ENCODE results near the gene EED. TPM values are rescaled to one million over a fixed set of nuclear protein-coding genes. Genes with fewer than 3 reads are reported as not detected.
A peak's percentile ranks its signal among the peaks of the same experiment; 100 is the strongest.

The EED gene
- total and polyA plus RNA-seq, 9 of the 15 experiments (the other 6 are each of a cell fraction or from before 2014, with no cell fraction given), result 33.0 to 110 (median 55.1) TPM

DNA sequence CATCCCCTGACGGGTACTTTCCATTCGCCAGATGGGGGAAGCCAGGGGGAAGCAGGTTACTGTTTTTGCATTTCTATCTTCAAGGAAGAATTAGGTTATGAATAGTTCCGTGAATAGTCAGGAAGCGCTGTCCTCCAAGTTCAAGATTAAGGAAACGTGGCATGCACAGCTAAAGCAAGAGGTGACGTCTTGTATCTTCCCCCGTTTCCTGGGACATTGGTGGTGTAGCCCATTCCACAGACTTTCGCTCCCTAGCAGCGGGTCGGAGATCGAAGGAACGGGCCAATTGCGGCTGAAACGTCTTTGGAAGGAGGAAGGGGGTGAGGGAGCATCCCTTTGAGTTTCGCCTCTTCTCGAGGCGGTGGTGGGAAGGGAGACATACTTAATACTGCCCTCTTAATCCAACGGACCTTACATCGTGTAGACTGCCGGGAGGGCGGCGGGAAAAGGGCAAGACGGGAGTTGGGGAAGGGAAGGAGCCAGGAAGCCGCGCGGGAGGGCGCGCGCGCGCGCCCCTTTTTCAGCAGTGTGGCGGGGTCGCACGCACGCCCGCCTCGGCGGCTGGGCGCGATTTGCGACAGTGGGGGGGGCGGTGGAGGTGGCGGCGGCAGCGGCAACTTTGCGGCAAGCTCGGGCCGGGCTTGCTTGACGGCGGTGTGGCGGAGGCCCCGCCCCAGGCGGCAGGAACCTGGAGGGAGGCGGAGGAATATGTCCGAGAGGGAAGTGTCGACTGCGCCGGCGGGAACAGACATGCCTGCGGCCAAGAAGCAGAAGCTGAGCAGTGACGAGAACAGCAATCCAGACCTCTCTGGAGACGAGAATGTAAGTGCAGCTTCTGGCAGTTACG lies at the start of gene EED (continued):
- TF ChIP-seq, protein P1, sequence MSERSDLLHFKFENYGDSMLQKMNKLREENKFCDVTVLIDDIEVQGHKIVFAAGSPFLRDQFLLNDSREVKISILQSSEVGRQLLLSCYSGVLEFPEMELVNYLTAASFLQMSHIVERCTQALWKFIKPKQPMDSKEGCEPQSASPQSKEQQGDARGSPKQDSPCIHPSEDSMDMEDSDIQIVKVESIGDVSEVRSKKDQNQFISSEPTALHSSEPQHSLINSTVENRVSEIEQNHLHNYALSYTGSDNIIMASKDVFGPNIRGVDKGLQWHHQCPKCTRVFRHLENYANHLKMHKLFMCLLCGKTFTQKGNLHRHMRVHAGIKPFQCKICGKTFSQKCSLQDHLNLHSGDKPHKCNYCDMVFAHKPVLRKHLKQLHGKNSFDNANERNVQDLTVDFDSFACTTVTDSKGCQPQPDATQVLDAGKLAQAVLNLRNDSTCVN (CRISPR knock-in tag; IDR thresholded peaks at IDR 0.05), result 0 out of 2 replicates have a peak, but pooled peaks have one; percentile 65
- peak; percentile 79; the same call in 1 of the 2 replicates for TF ChIP-seq MIER1 (IDR thresholded peaks at IDR 0.05; ENCODE audit: low read depth)
- TF ChIP-seq, protein P2, sequence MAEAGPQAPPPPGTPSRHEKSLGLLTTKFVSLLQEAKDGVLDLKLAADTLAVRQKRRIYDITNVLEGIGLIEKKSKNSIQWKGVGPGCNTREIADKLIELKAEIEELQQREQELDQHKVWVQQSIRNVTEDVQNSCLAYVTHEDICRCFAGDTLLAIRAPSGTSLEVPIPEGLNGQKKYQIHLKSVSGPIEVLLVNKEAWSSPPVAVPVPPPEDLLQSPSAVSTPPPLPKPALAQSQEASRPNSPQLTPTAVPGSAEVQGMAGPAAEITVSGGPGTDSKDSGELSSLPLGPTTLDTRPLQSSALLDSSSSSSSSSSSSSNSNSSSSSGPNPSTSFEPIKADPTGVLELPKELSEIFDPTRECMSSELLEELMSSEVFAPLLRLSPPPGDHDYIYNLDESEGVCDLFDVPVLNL (CRISPR knock-in tag; IDR thresholded peaks at IDR 0.05; ENCODE audit: low read depth), result no peak; the same call in 1 of the 2 replicates
- TF ChIP-seq, protein P3, sequence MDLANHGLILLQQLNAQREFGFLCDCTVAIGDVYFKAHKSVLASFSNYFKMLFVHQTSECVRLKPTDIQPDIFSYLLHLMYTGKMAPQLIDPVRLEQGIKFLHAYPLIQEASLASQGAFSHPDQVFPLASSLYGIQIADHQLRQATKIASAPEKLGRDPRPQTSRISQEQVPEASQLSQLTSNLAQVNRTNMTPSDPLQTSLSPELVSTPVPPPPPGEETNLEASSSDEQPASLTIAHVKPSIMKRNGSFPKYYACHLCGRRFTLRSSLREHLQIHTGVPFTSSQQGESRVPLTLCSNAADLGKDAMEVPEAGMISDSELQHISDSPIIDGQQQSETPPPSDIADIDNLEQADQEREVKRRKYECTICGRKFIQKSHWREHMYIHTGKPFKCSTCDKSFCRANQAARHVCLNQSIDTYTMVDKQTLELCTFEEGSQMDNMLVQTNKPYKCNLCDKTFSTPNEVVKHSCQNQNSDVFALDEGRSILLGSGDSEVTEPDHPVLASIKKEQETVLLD (IDR thresholded peaks at IDR 0.05), result peak; percentile 78
- TF ChIP-seq, protein P4, sequence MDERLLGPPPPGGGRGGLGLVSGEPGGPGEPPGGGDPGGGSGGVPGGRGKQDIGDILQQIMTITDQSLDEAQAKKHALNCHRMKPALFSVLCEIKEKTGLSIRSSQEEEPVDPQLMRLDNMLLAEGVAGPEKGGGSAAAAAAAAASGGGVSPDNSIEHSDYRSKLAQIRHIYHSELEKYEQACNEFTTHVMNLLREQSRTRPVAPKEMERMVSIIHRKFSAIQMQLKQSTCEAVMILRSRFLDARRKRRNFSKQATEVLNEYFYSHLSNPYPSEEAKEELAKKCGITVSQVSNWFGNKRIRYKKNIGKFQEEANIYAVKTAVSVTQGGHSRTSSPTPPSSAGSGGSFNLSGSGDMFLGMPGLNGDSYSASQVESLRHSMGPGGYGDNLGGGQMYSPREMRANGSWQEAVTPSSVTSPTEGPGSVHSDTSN (CRISPR knock-in tag; IDR thresholded peaks at IDR 0.05; ENCODE audit: low read depth), result no peak
- TF ChIP-seq, protein P4 (tag; conservative IDR thresholded peaks at IDR 0.05; ENCODE audit: low read depth), result 0 out of 2 replicates have a peak, but pooled peaks have one; percentile 29
- no peak for TF ChIP-seq SMAD2 (IDR thresholded peaks at IDR 0.05; ENCODE audit: low read depth, low read length)
- peak; percentile 38 for TF ChIP-seq PHF20 (IDR thresholded peaks at IDR 0.05; ENCODE audit: partially characterized antibody)
- no peak for TF ChIP-seq SRSF3 (IDR thresholded peaks at IDR 0.05; ENCODE audit: insufficient read depth, low read length)
- peak; percentile 88 for TF ChIP-seq POLR2B (IDR thresholded peaks at IDR 0.05; ENCODE audit: low read depth, partially characterized antibody)
- TF ChIP-seq, protein P5, sequence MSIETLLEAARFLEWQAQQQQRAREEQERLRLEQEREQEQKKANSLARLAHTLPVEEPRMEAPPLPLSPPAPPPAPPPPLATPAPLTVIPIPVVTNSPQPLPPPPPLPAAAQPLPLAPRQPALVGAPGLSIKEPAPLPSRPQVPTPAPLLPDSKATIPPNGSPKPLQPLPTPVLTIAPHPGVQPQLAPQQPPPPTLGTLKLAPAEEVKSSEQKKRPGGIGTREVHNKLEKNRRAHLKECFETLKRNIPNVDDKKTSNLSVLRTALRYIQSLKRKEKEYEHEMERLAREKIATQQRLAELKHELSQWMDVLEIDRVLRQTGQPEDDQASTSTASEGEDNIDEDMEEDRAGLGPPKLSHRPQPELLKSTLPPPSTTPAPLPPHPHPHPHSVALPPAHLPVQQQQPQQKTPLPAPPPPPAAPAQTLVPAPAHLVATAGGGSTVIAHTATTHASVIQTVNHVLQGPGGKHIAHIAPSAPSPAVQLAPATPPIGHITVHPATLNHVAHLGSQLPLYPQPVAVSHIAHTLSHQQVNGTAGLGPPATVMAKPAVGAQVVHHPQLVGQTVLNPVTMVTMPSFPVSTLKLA (conservative IDR thresholded peaks at IDR 0.05), result peak; percentile 63 to 79
